GM12872 (cell line): ENCODE data around the gene IGFLR1.

Experiments
- TF ChIP-seq, protein P1 (sequence below): IDR thresholded peaks from 3 replicates; pipeline ENCODE4 v1.5.1; 2011; ENCODE audit warnings: low read depth, mild to moderate bottlenecking, low read length, moderate library complexity; ENCODE audit not compliant: insufficient read depth

Gene IGFLR1

DNA sequence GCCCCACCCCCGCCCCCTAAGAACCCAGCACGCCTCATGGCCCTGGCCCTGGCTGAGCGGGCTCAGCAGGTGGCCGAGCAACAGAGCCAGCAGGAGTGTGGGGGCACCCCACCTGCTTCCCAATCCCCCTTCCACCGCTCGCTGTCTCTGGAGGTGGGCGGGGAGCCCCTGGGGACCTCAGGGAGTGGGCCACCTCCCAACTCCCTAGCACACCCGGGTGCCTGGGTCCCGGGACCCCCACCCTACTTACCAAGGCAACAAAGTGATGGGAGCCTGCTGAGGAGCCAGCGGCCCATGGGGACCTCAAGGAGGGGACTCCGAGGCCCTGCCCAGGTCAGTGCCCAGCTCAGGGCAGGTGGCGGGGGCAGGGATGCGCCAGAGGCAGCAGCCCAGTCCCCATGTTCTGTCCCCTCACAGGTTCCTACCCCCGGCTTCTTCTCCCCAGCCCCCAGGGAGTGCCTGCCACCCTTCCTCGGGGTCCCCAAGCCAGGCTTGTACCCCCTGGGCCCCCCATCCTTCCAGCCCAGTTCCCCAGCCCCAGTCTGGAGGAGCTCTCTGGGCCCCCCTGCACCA, 45.1 kb upstream of the IGFLR1 start:
- TF ChIP-seq, protein P1, sequence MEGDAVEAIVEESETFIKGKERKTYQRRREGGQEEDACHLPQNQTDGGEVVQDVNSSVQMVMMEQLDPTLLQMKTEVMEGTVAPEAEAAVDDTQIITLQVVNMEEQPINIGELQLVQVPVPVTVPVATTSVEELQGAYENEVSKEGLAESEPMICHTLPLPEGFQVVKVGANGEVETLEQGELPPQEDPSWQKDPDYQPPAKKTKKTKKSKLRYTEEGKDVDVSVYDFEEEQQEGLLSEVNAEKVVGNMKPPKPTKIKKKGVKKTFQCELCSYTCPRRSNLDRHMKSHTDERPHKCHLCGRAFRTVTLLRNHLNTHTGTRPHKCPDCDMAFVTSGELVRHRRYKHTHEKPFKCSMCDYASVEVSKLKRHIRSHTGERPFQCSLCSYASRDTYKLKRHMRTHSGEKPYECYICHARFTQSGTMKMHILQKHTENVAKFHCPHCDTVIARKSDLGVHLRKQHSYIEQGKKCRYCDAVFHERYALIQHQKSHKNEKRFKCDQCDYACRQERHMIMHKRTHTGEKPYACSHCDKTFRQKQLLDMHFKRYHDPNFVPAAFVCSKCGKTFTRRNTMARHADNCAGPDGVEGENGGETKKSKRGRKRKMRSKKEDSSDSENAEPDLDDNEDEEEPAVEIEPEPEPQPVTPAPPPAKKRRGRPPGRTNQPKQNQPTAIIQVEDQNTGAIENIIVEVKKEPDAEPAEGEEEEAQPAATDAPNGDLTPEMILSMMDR = no peak

DNA sequence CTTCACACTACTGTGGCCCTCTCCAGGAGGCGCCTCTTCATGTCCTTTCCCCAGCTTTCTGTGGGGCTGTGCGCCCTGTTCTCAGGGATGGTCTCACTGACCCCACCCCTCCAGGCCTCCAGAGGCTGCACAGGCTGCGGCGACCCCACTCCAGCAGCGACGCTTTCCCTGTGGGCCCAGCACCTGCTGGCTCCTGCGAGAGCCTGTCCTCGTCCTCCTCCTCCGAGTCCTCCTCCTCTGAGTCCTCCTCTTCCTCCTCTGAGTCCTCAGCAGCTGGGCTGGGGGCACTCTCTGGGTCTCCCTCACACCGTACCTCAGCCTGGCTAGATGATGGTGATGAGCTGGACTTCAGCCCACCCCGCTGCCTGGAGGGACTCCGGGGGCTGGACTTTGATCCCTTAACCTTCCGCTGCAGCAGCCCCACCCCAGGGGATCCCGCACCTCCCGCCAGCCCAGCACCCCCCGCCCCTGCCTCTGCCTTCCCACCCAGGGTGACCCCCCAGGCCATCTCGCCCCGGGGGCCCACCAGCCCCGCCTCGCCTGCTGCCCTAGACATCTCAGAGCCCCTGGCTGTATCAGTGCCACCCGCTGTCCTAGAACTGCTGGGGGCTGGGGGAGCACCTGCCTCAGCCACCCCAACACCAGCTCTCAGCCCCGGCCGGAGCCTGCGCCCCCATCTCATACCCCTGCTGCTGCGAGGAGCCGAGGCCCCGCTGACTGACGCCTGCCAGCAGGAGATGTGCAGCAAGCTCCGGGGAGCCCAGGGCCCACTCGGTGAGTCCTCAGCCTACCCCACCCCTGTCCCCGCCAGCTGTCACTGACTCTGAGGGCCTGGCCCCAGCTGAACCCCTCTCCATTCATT, 44.3 kb upstream of the IGFLR1 start:
- TF ChIP-seq, protein P1 = no peak

DNA sequence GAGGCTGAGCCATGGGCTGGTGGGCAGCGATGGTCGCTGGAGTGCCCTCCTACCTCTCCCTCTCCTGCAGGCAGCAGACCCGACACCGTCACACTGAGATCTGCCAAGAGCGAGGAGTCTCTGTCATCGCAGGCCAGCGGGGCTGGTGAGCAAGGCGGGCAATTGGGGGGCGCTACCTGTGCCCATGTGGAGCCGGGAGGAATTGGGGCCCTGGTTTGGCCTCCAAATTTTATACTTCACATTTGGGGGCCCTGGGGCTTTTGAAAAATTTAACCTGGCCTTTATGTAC, 43.0 kb upstream of the IGFLR1 start:
- TF ChIP-seq, protein P1 = no peak

DNA sequence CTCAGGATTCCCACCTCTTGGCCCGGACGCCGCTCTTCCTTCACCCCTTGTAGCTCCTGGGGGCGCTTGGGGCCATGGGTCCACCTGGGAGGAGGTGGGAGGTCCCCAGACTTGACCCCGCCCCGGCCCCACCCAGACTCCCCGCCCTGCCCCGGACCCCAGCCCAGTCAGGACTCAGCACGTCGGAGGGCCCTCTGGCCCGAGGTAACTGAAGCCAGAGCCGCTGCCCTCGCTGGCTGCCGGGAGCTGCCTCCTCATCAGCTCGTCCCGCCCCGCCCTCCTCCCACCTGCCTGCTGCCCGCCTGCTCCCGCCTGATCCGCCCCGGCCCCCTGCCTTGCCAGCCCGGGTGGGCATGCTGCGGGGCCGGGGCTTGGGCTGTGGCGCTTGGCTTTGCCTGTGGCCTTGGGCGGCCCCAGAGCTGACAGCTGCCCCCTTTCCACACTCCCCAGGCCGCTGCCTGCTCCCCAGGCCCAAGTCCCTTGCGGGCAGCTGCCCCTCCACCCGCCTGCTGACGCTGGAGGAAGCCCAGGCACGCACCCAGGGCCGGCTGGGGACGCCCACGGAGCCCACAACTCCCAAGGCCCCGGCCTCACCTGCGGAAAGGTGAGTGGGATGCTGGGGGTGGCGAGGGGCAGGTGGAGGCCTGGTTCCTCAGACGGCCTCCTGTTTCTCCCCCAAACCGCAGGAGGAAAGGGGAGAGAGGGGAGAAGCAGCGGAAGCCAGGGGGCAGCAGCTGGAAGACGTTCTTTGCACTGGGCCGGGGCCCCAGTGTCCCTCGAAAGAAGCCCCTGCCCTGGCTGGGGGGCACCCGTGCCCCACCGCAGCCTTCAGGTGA, 42.5 kb upstream of the IGFLR1 start:
- TF ChIP-seq, protein P1 = no peak

DNA sequence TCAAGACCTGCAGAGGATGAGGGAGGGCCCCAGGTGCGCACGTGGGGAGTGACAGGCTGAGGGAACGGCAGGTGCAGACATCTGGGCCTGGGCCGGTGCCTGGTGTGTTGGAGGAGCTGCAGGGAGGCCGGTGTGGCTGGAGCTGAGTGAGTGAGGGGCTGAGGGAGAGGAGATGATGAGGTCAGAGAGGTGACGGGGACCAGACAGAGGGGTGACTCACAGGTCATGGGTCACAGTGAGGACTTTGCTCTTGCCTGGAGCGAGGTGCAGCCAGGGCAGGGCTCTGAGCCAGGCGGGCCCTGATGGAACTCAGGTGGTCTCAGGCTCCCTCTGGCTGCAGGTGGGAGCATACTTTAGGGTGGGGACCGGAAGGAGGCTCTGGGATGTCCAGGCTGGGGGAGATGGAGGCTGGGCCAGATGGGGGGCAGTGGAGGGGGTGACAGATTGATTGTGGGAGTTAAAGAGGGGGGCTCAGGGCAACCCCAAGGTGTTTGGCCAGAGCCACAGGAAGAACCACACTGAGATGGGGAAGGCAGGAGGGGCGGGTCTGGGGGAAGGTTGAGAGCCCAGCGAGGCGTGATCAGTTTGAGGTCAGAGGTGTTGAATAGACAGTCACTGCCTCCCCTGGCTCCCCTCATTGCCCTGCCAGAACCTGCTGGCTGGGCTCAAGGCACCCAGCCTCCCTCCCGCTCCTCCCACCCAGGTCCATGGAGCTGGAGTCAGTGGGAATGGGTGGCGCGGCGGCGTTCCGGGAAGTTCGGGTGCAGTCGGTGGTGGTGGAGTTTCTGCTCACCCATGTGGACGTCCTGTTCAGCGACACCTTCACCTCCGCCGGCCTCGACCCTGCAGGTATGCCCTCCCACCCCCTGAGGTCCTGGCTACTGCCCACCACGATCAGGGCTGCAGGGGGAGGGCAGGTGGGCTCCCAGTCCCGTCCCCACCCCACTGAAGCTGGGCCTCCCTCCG, 41.5 kb upstream of the IGFLR1 start:
- TF ChIP-seq, protein P1 = no peak

DNA sequence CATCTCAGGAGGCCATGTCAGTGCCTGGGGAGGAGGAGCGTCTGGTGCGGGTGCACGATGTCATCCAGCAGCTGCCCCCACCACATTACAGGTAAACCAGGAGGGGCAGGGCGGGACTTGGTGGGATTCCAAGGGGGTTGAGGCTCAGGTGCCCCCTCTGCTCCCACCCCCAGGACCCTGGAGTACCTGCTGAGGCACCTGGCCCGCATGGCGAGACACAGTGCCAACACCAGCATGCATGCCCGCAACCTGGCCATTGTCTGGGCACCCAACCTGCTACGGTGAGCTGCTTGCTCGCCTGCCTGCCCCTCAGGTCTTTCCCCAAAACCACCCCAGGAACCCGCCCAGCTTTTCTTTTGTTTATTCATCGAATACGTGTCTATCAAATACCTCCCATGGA, 40.3 kb upstream of the IGFLR1 start:
- TF ChIP-seq, protein P1 = no peak
